Measurements from ENCODE around the gene MFSD1.

Gene MFSD1

GRCh38 chr3:158821847-158822246 is 20.0 kb downstream of the MFSD1 start:
- DNase-seq = no peak

- no peak for DNase-seq
These were observed 21.6 kb downstream of the MFSD1 start for GRCh38 chr3:158823426-158823825.

- DNase-seq = no peak
These were observed 25.9 kb downstream of the MFSD1 start for GRCh38 chr3:158827773-158828172.

- DNase-seq = no peak
These were observed 28.5 kb downstream of the MFSD1 start for GRCh38 chr3:158830391-158830790.

GRCh38 chr3:158831861-158832260 is 30.0 kb downstream of the MFSD1 start:
- no peak for DNase-seq

GRCh38 chr3:158835631-158836030 is 33.8 kb downstream of the MFSD1 start:
- no peak for DNase-seq

- no peak for DNase-seq
These were observed 34.5 kb downstream of the MFSD1 start for GRCh38 chr3:158836312-158836711.

- no peak for DNase-seq
These were observed 35.4 kb downstream of the MFSD1 start for GRCh38 chr3:158837240-158837639.

GRCh38 chr3:158839966-158840365 is 38.1 kb downstream of the MFSD1 start:
- no peak for DNase-seq

GRCh38 chr3:158841387-158841786 is 39.5 kb downstream of the MFSD1 start:
- no peak for DNase-seq

- no peak for DNase-seq
These were observed 41.1 kb downstream of the MFSD1 start for GRCh38 chr3:158842976-158843375.

- peak; percentile 26 for DNase-seq
These were observed 44.0 kb downstream of the MFSD1 start for GRCh38 chr3:158845765-158846350.

GRCh38 chr3:158846803-158847451 is 45.1 kb downstream of the MFSD1 start:
- no peak for DNase-seq

GRCh38 chr3:158847452-158847821 is 45.6 kb downstream of the MFSD1 start:
- DNase-seq = peak; percentile 10

- no peak for DNase-seq
These were observed 46.0 kb downstream of the MFSD1 start for GRCh38 chr3:158847885-158848284.

- no peak for DNase-seq
These were observed 47.9 kb downstream of the MFSD1 start for GRCh38 chr3:158849757-158850156.

GRCh38 chr3:158859362-158859761 is 57.5 kb downstream of the MFSD1 start:
- DNase-seq = no peak

- no peak for DNase-seq
These were observed 61.4 kb downstream of the MFSD1 start for GRCh38 chr3:158863247-158863646.

GRCh38 chr3:158864492-158864891 is 62.6 kb downstream of the MFSD1 start:
- no peak for DNase-seq

- no peak for DNase-seq
These were observed 73.8 kb downstream of the MFSD1 start for GRCh38 chr3:158875700-158876099.
